Progenitor cell of endocrine pancreas (in vitro differentiated cells): ENCODE results near the gene IRF2BP1. TPM values are rescaled to one million over a fixed set of nuclear protein-coding genes. Genes with fewer than 3 reads are reported as not detected.

Source experiments
- DNase-seq: peaks from one replicate; pipeline ENCODE4 v3.0.0; 2021; ENCODE audit warnings: low spot score; ENCODE audit not compliant: unreplicated experiment
- H3K27ac Mint-ChIP-seq: 2 replicates; pipeline ENCODE4 v1.8.0; 2021; ENCODE audit warnings: mild to moderate bottlenecking, moderate library complexity, mixed read lengths
- H3K27me3 Mint-ChIP-seq: 2 replicates; pipeline ENCODE4 v1.8.0; 2021; ENCODE audit warnings: mixed read lengths
- H3K36me3 Mint-ChIP-seq: 2 replicates; pipeline ENCODE4 v1.8.0; 2022; ENCODE audit warnings: mixed read lengths; ENCODE audit not compliant: insufficient read depth
- H3K4me1 Mint-ChIP-seq: 2 replicates; pipeline ENCODE4 v1.8.0; 2021; ENCODE audit warnings: low read depth, mixed read lengths
- H3K4me3 Mint-ChIP-seq: 2 replicates; pipeline ENCODE4 v1.8.0; 2021; ENCODE audit warnings: low read depth, mild to moderate bottlenecking, moderate library complexity, mixed read lengths
- H3K9me3 Mint-ChIP-seq: 2 replicates; pipeline ENCODE4 v1.8.0; 2021; ENCODE audit warnings: low read depth, mixed read lengths
- total RNA-seq: library from RNA; stranded (reverse); gene quantifications from 2 replicates; pipeline ENCODE4 v1.2.1, GENCODE V29; 2021
- TF ChIP-seq, protein P1 (sequence below): fragments of 200-600 bp; sonication (generic); IDR thresholded peaks from one replicate; pipeline ENCODE4 v1.5.0; 2021; ENCODE audit warnings: antibody characterized with exemption, mild to moderate bottlenecking; ENCODE audit not compliant: unreplicated experiment

IRF2BP1 gene
- total RNA-seq, 1 donor from 2014 or later: 35.0 TPM

- no peak overlapping the region for H3K4me3 Mint-ChIP-seq
Observed at GRCh38 chr19:45878043-45878794, 7.7 kb downstream of the IRF2BP1 start.

GRCh38 chr19:45876411-45877197, 9.3 kb downstream of the IRF2BP1 start:
- Mint-ChIP-seq H3K4me1 (peaks cover 69% of the 10 kb centered on the region), H3K9me3 (no peaks in the 10 kb centered on the region), H3K36me3 (peaks cover 7% of the 10 kb centered on the region), H3K4me3 (peak overlapping the region; percentile 27), H3K27ac (peak overlapping the region; percentile 94), H3K27me3 (no peaks in the 10 kb centered on the region)
- TF ChIP-seq, protein P1, sequence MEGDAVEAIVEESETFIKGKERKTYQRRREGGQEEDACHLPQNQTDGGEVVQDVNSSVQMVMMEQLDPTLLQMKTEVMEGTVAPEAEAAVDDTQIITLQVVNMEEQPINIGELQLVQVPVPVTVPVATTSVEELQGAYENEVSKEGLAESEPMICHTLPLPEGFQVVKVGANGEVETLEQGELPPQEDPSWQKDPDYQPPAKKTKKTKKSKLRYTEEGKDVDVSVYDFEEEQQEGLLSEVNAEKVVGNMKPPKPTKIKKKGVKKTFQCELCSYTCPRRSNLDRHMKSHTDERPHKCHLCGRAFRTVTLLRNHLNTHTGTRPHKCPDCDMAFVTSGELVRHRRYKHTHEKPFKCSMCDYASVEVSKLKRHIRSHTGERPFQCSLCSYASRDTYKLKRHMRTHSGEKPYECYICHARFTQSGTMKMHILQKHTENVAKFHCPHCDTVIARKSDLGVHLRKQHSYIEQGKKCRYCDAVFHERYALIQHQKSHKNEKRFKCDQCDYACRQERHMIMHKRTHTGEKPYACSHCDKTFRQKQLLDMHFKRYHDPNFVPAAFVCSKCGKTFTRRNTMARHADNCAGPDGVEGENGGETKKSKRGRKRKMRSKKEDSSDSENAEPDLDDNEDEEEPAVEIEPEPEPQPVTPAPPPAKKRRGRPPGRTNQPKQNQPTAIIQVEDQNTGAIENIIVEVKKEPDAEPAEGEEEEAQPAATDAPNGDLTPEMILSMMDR: no peak
- DNase-seq: peak; percentile 19

More at GRCh38 chr19:45878043-45878794, 7.7 kb downstream of the IRF2BP1 start:
- Mint-ChIP-seq H3K9me3 (no peaks in the 10 kb centered on the region), H3K4me1 (peaks cover 73% of the 10 kb centered on the region), H3K36me3 (peaks cover under 1% of the 10 kb centered on the region), H3K27me3 (no peaks in the 10 kb centered on the region), H3K27ac (peak overlapping the region; percentile 35)
- DNase-seq: no peak
- TF ChIP-seq, protein P1: no peak

DNA sequence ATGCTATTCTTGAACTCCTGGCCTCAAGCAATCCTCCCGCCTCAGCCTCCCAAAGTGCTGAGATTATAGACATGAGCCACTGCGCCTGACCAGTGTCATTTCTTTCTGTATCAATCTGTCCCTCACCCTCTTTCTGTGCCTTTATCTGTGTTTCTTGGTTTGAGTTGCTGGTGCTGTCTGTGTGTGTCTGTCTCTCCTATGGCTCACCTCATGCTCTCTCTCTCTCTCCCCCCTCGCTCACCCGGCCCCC, 9.9 kb downstream of the IRF2BP1 start:
- no peak for DNase-seq
- H3K4me1 Mint-ChIP-seq: peaks cover 64% of the 10 kb centered on the region
- peak overlapping the region; percentile 94 for H3K27ac Mint-ChIP-seq
- H3K36me3 Mint-ChIP-seq: peaks cover 7% of the 10 kb centered on the region
- H3K4me3 Mint-ChIP-seq: peak overlapping the region; percentile 27
- no peaks in the 10 kb centered on the region for H3K9me3 Mint-ChIP-seq
- TF ChIP-seq, protein P1: no peak
- H3K27me3 Mint-ChIP-seq: no peaks in the 10 kb centered on the region

DNA sequence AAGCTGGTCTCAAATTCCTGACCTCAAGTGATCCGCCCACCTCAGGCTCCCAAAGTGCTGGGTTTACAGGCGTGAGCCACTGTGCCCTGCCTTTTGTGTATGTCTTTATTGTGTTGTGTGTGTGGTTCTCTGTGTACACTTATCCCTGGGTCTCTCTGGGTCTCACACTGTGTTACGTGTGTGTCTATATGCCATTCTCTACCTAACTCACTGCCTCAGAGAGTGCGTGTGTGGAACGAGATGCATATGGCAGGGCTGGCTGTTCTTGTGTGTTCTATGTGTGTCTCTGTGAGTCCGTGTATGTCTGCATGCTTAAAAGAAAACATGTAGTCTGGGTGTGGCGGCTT, 11.3 kb downstream of the IRF2BP1 start:
- Mint-ChIP-seq H3K27ac (peak overlapping the region; percentile 66), H3K9me3 (no peaks in the 10 kb centered on the region), H3K4me1 (peaks cover 54% of the 10 kb centered on the region), H3K36me3 (peaks cover 7% of the 10 kb centered on the region), H3K27me3 (no peaks in the 10 kb centered on the region), H3K4me3 (peak overlapping the region; percentile 11)
- no peak for DNase-seq
- TF ChIP-seq, protein P1: no peak

GRCh38 chr19:45873219-45873772, 12.6 kb downstream of the IRF2BP1 start:
- no peaks in the 10 kb centered on the region for H3K27me3 Mint-ChIP-seq
- no peaks in the 10 kb centered on the region for H3K9me3 Mint-ChIP-seq
- H3K27ac Mint-ChIP-seq: no peak overlapping the region
- H3K4me1 Mint-ChIP-seq: peaks cover 43% of the 10 kb centered on the region
- DNase-seq: no peak
- H3K36me3 Mint-ChIP-seq: peaks cover 7% of the 10 kb centered on the region
- H3K4me3 Mint-ChIP-seq: peak overlapping the region; percentile 43
- TF ChIP-seq, protein P1: no peak
